HEK293T (cell line): ENCODE results near the gene CIZ1.

Source experiments
- BHLHE40 ChIP-seq: fragments of 450-650 bp; IDR thresholded peaks from 2 replicates; pipeline ENCODE4 v1.6.1; 2016; ENCODE audit warnings: mild to moderate bottlenecking, moderate library complexity, borderline replicate concordance
- FOXK2 ChIP-seq: fragments of 450-650 bp; IDR thresholded peaks from 2 replicates; pipeline ENCODE4 v1.6.1; 2016; ENCODE audit warnings: mild to moderate bottlenecking
- FOXM1 ChIP-seq: fragments of 450-650 bp; IDR thresholded peaks from 2 replicates; pipeline ENCODE4 v1.6.1; 2017; ENCODE audit warnings: mild to moderate bottlenecking, borderline replicate concordance

GRCh38 chr9:128182893-128183588 lies 8.3 kb downstream of the CIZ1 start:
- no peak for TF ChIP-seq BHLHE40
- TF ChIP-seq FOXK2: no peak
- no peak for TF ChIP-seq FOXM1
